Brain microvascular endothelial cell (primary cell): ENCODE results near the gene CREB5.

Experiments used
- DNase-seq: peaks from one replicate; pipeline ENCODE4 v3.0.0-alpha.2; 2020
- H3K27ac ChIP-seq: fragments of 250-450 bp; sonication (Bioruptor Pico); 2 replicates; pipeline ENCODE4 v1.5.1; 2020; ENCODE audit warnings: mild to moderate bottlenecking, moderate library complexity
- H3K27me3 ChIP-seq: fragments of 250-450 bp; sonication (Bioruptor Pico); replicated peaks from 2 replicates; pipeline ENCODE4 v1.5.1; 2020; ENCODE audit warnings: mild to moderate bottlenecking
- H3K36me3 ChIP-seq: fragments of 250-450 bp; sonication (Bioruptor Pico); replicated peaks from 2 replicates; pipeline ENCODE4 v1.5.1; 2020; ENCODE audit warnings: mild to moderate bottlenecking
- H3K4me3 ChIP-seq: 2 replicates; pipeline ENCODE4 v1.5.1; 2011; ENCODE audit warnings: low read depth, mild to moderate bottlenecking, control low read depth, low read length, moderate library complexity
- CTCF ChIP-seq: IDR thresholded peaks from 2 replicates; pipeline ENCODE4 v1.5.1; 2011; ENCODE audit warnings: low read depth, mild to moderate bottlenecking, moderate library complexity, low read length, control low read depth, inconsistent platforms; ENCODE audit errors: missing control alignments
- in situ Hi-C: cut with HindIII; loops from 2 replicates; pipeline ENCODE4 v1.10.0; 2017; ENCODE audit warnings: low sequenced_read_pairs, low pct_ligation_motif_present

CREB5 gene

GRCh38 chr7:28768577-28769147, 356.3 kb downstream of the CREB5 start:
- no peak overlapping the region for H3K27ac ChIP-seq

GRCh38 chr7:28771906-28772622, 359.7 kb downstream of the CREB5 start:
- Histone ChIP-seq H3K27me3 (no peaks in the 10 kb centered on the region), H3K27ac (no peak overlapping the region), H3K4me3 (no peak overlapping the region), H3K36me3 (no peaks in the 10 kb centered on the region)
- in situ Hi-C loops: no loop called here
- no peak for TF ChIP-seq CTCF
- DNase-seq: no peak

More at GRCh38 chr7:28768577-28769147, 356.3 kb downstream of the CREB5 start:
- no peaks in the 10 kb centered on the region for H3K27me3 ChIP-seq
- in situ Hi-C loops: no loop called here
- peak; percentile 68 for DNase-seq
- no peak for TF ChIP-seq CTCF
- no peak overlapping the region for H3K4me3 ChIP-seq
- no peaks in the 10 kb centered on the region for H3K36me3 ChIP-seq

- Histone ChIP-seq H3K4me3 (no peak overlapping the region), H3K27ac (no peak overlapping the region), H3K36me3 (no peaks in the 10 kb centered on the region), H3K27me3 (no peaks in the 10 kb centered on the region)
- in situ Hi-C loops: no loop called here
- no peak for DNase-seq
- no peak for TF ChIP-seq CTCF
Measured at GRCh38 chr7:28773423-28774145, 361.3 kb downstream of the CREB5 start.

GRCh38 chr7:28774261-28774988, 362.1 kb downstream of the CREB5 start:
- TF ChIP-seq CTCF: no peak
- Histone ChIP-seq H3K4me3 (no peak overlapping the region), H3K36me3 (no peaks in the 10 kb centered on the region), H3K27me3 (no peaks in the 10 kb centered on the region), H3K27ac (no peak overlapping the region)
- no peak for DNase-seq
- in situ Hi-C loops: no loop called here

GRCh38 chr7:28776463-28777157, 364.3 kb downstream of the CREB5 start:
- in situ Hi-C loops: no loop called here
- TF ChIP-seq CTCF: no peak
- Histone ChIP-seq H3K4me3 (no peak overlapping the region), H3K36me3 (no peaks in the 10 kb centered on the region), H3K27me3 (no peaks in the 10 kb centered on the region), H3K27ac (no peak overlapping the region)
- no peak for DNase-seq
